Inferior parietal cortex (tissue), 1 donor: ENCODE results near the gene JAG2.

Source experiments
- DNase-seq: peaks from one replicate; pipeline ENCODE4 v3.0.0-alpha.2; 2016; ENCODE audit errors: extremely low spot score

JAG2 gene

GRCh38 chr14:105168496-105168978, at the start of gene JAG2:
TSS of gene JAG2 (minus strand) at chr14:105168776. CDS start at chr14:105168420, 356 bp downstream.
- no peak for DNase-seq

GRCh38 chr14:105217774-105218173, 49.2 kb upstream of the JAG2 start:
- DNase-seq: no peak

GRCh38 chr14:105216490-105217247, 48.1 kb upstream of the JAG2 start:
- DNase-seq: no peak

- no peak for DNase-seq
These were observed 47.0 kb upstream of the JAG2 start for GRCh38 chr14:105215602-105216001.

- no peak for DNase-seq
These were observed 45.8 kb upstream of the JAG2 start for GRCh38 chr14:105214324-105214915.

GRCh38 chr14:105213361-105213760, 44.8 kb upstream of the JAG2 start:
- DNase-seq: no peak

- DNase-seq: no peak
These were observed 44.1 kb upstream of the JAG2 start for GRCh38 chr14:105212541-105213300.

- no peak for DNase-seq
These were observed 43.1 kb upstream of the JAG2 start for GRCh38 chr14:105211758-105212089.

- no peak for DNase-seq
These were observed 42.6 kb upstream of the JAG2 start for GRCh38 chr14:105211086-105211757.

GRCh38 chr14:105210266-105211025, 41.9 kb upstream of the JAG2 start:
- no peak for DNase-seq

- no peak for DNase-seq
These were observed 41.1 kb upstream of the JAG2 start for GRCh38 chr14:105209646-105210045.

- DNase-seq: no peak
These were observed 40.5 kb upstream of the JAG2 start for GRCh38 chr14:105209091-105209490.

- no peak for DNase-seq
These were observed 40.1 kb upstream of the JAG2 start for GRCh38 chr14:105208738-105209075.

- no peak for DNase-seq
These were observed 39.6 kb upstream of the JAG2 start for GRCh38 chr14:105207996-105208737.

GRCh38 chr14:105207460-105207901, 38.9 kb upstream of the JAG2 start:
- no peak for DNase-seq

GRCh38 chr14:105206873-105207272, 38.3 kb upstream of the JAG2 start:
- DNase-seq: no peak

GRCh38 chr14:105205673-105206208, 37.2 kb upstream of the JAG2 start:
- DNase-seq: no peak

- no peak for DNase-seq
These were observed 36.5 kb upstream of the JAG2 start for GRCh38 chr14:105204931-105205672.

GRCh38 chr14:105204206-105204930, 35.8 kb upstream of the JAG2 start:
- peak; percentile 50 for DNase-seq
